ENCODE data around the gene ANTXRL. TPM values are rescaled to one million over a fixed set of nuclear protein-coding genes. Genes with fewer than 3 reads are reported as not detected.
"Not testable (repeated sequence)": the region's sequence is repeated elsewhere in the genome, so short reads cannot be mapped to it uniquely, and the experiment has no call there.

ANTXRL gene
- polyA plus RNA-seq, 1 of the 3 experiments (the other 2 are of a cell fraction) = not detected

- Histone ChIP-seq H3K27ac (ENCODE audit: low read depth in 2 of 2, low read length in 1 of 2) (no peak overlapping the region), H3K9me2 (no peaks in the 10 kb centered on the region), H3K36me3 (replicated peaks in 1 of 2; ENCODE audit: control insufficient read depth in 1 of 2, insufficient read depth in 2 of 2, low read length in 1 of 2) (no peaks in the 10 kb centered on the region), H3K27me3 (ENCODE audit: insufficient read depth) (no peaks in the 10 kb centered on the region), H3K9me3 (no peaks in the 10 kb centered on the region), H3F3A (replicated peaks; ENCODE audit: insufficient read depth) (no peaks in the 10 kb centered on the region), H3K4me1 (ENCODE audit: control insufficient read depth in 1 of 2, insufficient read depth in 2 of 2, low read depth in 1 of 2, low read length in 1 of 2) (no peaks in the 10 kb centered on the region), H3K9ac (no peak overlapping the region), H3K4me3 (ENCODE audit: low read depth in 2 of 2, low read length in 1 of 2) (no peak overlapping the region), H3K4me2 (no peak overlapping the region), H2AFZ (ENCODE audit: low read depth) (no peak overlapping the region), H4K20me1 (ENCODE audit: insufficient read depth) (no peaks in the 10 kb centered on the region), H3K79me2 (ENCODE audit: insufficient read depth) (no peaks in the 10 kb centered on the region)
- DNase-seq = no peak
- ChIA-PET CTCF (no interaction called here), POLR2A (no interaction called here)
- TF ChIP-seq EP300 (IDR thresholded peaks at IDR 0.05; ENCODE audit: borderline replicate concordance in 1 of 2, low read depth in 1 of 2, low read length in 1 of 2) (no peak), RXRA (IDR thresholded peaks at IDR 0.05; ENCODE audit: borderline replicate concordance, low read depth) (no peak), EZH2phosphoT487 (IDR thresholded peaks at IDR 0.05; ENCODE audit: borderline replicate concordance, low read depth) (no peak), RFX5 (IDR thresholded peaks at IDR 0.05; ENCODE audit: low read length) (no peak)
- WGBS (ENCODE audit: low lambda C conversion rate) = 47% methylated on average over 3 of the region's 3 CpGs
Observed at GRCh38 chr10:46330894-46331293, 44.1 kb downstream of the ANTXRL start.

- H3K79me2 ChIP-seq (ENCODE audit: insufficient read depth); H3K4me2 ChIP-seq; H2AFZ ChIP-seq (ENCODE audit: low read depth); H4K20me1 ChIP-seq (ENCODE audit: insufficient read depth); H3K4me3 ChIP-seq (ENCODE audit: low read depth in 2 of 2, low read length in 1 of 2); H3K9me2 ChIP-seq; H3K4me1 ChIP-seq (ENCODE audit: control insufficient read depth in 1 of 2, insufficient read depth in 2 of 2, low read depth in 1 of 2, low read length in 1 of 2); CTCF ChIA-PET; H3K27me3 ChIP-seq (ENCODE audit: insufficient read depth); H3K9ac ChIP-seq; DNase-seq; H3K36me3 ChIP-seq (replicated peaks in 1 of 2; ENCODE audit: control insufficient read depth in 1 of 2, insufficient read depth in 2 of 2, low read length in 1 of 2); H3K27ac ChIP-seq (ENCODE audit: low read depth in 2 of 2, low read length in 1 of 2); H3F3A ChIP-seq (replicated peaks; ENCODE audit: insufficient read depth); POLR2A ChIA-PET; H3K9me3 ChIP-seq: not testable (repeated sequence)
- 69% methylated on average over 4 of the region's 4 CpGs for WGBS (ENCODE audit: low lambda C conversion rate)
Observed at GRCh38 chr10:46365484-46365883, 78.7 kb downstream of the ANTXRL start.

GRCh38 chr10:46367209-46367608, 80.4 kb downstream of the ANTXRL start:
- H3K4me3 ChIP-seq (ENCODE audit: low read depth in 2 of 2, low read length in 1 of 2); DNase-seq; H3K79me2 ChIP-seq (ENCODE audit: insufficient read depth); CTCF ChIA-PET; H3K9me3 ChIP-seq; H3K9ac ChIP-seq; H3K36me3 ChIP-seq (replicated peaks in 1 of 2; ENCODE audit: control insufficient read depth in 1 of 2, insufficient read depth in 2 of 2, low read length in 1 of 2); H3K27me3 ChIP-seq (ENCODE audit: insufficient read depth); H3F3A ChIP-seq (replicated peaks; ENCODE audit: insufficient read depth); POLR2A ChIA-PET; H2AFZ ChIP-seq (ENCODE audit: low read depth); H4K20me1 ChIP-seq (ENCODE audit: insufficient read depth); H3K27ac ChIP-seq (ENCODE audit: low read depth in 2 of 2, low read length in 1 of 2); H3K4me2 ChIP-seq; H3K9me2 ChIP-seq; H3K4me1 ChIP-seq (ENCODE audit: control insufficient read depth in 1 of 2, insufficient read depth in 2 of 2, low read depth in 1 of 2, low read length in 1 of 2): not testable (repeated sequence)
- WGBS (ENCODE audit: low lambda C conversion rate) = 60% methylated on average over 1 of the region's 5 CpGs

GRCh38 chr10:46367666-46368240, 81.0 kb downstream of the ANTXRL start:
- 100% methylated on average over 3 of the region's 8 CpGs for WGBS (ENCODE audit: low lambda C conversion rate)
- H2AFZ ChIP-seq (ENCODE audit: low read depth); H3K79me2 ChIP-seq (ENCODE audit: insufficient read depth); H4K20me1 ChIP-seq (ENCODE audit: insufficient read depth); H3K4me3 ChIP-seq (ENCODE audit: low read depth in 2 of 2, low read length in 1 of 2); H3K9ac ChIP-seq; H3K36me3 ChIP-seq (replicated peaks in 1 of 2; ENCODE audit: control insufficient read depth in 1 of 2, insufficient read depth in 2 of 2, low read length in 1 of 2); POLR2A ChIA-PET; H3F3A ChIP-seq (replicated peaks; ENCODE audit: insufficient read depth); H3K4me2 ChIP-seq; H3K4me1 ChIP-seq (ENCODE audit: control insufficient read depth in 1 of 2, insufficient read depth in 2 of 2, low read depth in 1 of 2, low read length in 1 of 2); CTCF ChIA-PET; H3K9me3 ChIP-seq; H3K9me2 ChIP-seq; DNase-seq; H3K27ac ChIP-seq (ENCODE audit: low read depth in 2 of 2, low read length in 1 of 2); H3K27me3 ChIP-seq (ENCODE audit: insufficient read depth): not testable (repeated sequence)

GRCh38 chr10:46368956-46369355, 82.2 kb downstream of the ANTXRL start:
- H4K20me1 ChIP-seq (ENCODE audit: insufficient read depth); H3K27ac ChIP-seq (ENCODE audit: low read depth in 2 of 2, low read length in 1 of 2); H3K4me1 ChIP-seq (ENCODE audit: control insufficient read depth in 1 of 2, insufficient read depth in 2 of 2, low read depth in 1 of 2, low read length in 1 of 2); H3K9ac ChIP-seq; H3K4me2 ChIP-seq; H3K9me3 ChIP-seq; CTCF ChIA-PET; H3K27me3 ChIP-seq (ENCODE audit: insufficient read depth); H3K9me2 ChIP-seq; H3K4me3 ChIP-seq (ENCODE audit: low read depth in 2 of 2, low read length in 1 of 2); H3F3A ChIP-seq (replicated peaks; ENCODE audit: insufficient read depth); DNase-seq; POLR2A ChIA-PET; H3K36me3 ChIP-seq (replicated peaks in 1 of 2; ENCODE audit: control insufficient read depth in 1 of 2, insufficient read depth in 2 of 2, low read length in 1 of 2); H3K79me2 ChIP-seq (ENCODE audit: insufficient read depth); H2AFZ ChIP-seq (ENCODE audit: low read depth): not testable (repeated sequence)
- 89% methylated on average over 5 of the region's 11 CpGs for WGBS (ENCODE audit: low lambda C conversion rate)
